Raji (cell line): ENCODE results near the gene ANKS6.

Experiments
- POLR2A ChIP-seq: IDR thresholded peaks from 2 replicates; pipeline ENCODE4 v1.6.1; 2011; ENCODE audit warnings: low read depth, low read length, control low read depth; ENCODE audit not compliant: insufficient read depth

ANKS6 gene

GRCh38 chr9:98772364-98773155 is 23.8 kb downstream of the ANKS6 start:
- no peak for TF ChIP-seq POLR2A

- TF ChIP-seq POLR2A: no peak
Measured at GRCh38 chr9:98771209-98771874, 25.0 kb downstream of the ANKS6 start.

GRCh38 chr9:98770717-98771116 is 25.6 kb downstream of the ANKS6 start:
- no peak for TF ChIP-seq POLR2A

GRCh38 chr9:98768344-98768743 is 28.0 kb downstream of the ANKS6 start:
- TF ChIP-seq POLR2A: no peak

GRCh38 chr9:98767915-98768314 is 28.4 kb downstream of the ANKS6 start:
- no peak for TF ChIP-seq POLR2A

- no peak for TF ChIP-seq POLR2A
Measured at GRCh38 chr9:98767196-98767595, 29.2 kb downstream of the ANKS6 start.

GRCh38 chr9:98766586-98766985 is 29.8 kb downstream of the ANKS6 start:
- TF ChIP-seq POLR2A: no peak

GRCh38 chr9:98765256-98765655 is 31.1 kb downstream of the ANKS6 start:
- TF ChIP-seq POLR2A: no peak

- no peak for TF ChIP-seq POLR2A
Measured at GRCh38 chr9:98763986-98764745, 32.2 kb downstream of the ANKS6 start.

GRCh38 chr9:98760231-98760630 is 36.1 kb downstream of the ANKS6 start:
- no peak for TF ChIP-seq POLR2A

- TF ChIP-seq POLR2A: no peak
Measured at GRCh38 chr9:98755006-98755618, 41.2 kb downstream of the ANKS6 start.

- TF ChIP-seq POLR2A: no peak
Measured at GRCh38 chr9:98751210-98751609, 45.1 kb downstream of the ANKS6 start.

- no peak for TF ChIP-seq POLR2A
Measured at GRCh38 chr9:98750364-98751060, 45.8 kb downstream of the ANKS6 start.

GRCh38 chr9:98747476-98747875 is 48.9 kb downstream of the ANKS6 start:
- TF ChIP-seq POLR2A: no peak

GRCh38 chr9:98745470-98745869 is 50.9 kb downstream of the ANKS6 start:
- no peak for TF ChIP-seq POLR2A
